Measurements from ENCODE around the gene CLIC2.

DNA sequence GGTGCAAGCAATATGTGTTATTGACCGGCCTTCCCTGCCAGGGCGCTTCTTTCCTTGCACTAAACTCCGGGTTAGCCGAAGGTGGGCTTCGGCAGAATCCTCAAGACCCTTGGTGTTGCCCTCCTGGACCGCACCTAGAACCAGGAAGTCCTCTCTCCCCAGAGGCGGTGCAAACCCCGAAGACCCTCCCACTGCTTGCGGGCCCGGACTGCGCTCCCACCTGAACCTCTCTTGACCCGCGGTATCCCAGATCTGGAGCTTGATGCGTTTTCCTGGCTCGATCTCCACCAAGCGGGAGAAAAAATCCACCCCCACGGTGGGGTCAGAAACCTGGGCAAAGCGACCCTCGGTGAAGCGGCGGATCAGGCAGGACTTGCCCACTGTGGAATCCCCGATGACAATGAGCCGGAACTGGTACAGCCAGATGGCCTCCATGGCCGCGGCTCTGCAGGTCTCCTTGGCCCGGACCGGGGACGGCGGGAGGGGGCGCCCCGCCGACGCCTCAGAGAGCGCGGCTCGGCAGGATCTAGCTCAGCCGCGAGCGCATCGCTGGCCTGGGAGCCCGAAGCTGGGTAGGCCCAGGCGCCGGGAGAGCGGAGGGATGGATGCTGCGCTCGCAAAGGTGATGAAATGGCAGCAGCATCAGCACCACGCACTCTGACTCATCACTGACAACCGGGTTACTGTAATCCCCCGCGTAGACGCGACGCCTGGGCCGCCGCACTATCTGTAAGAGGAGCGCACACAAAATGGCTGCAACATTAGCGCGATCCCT lies 70.4 kb downstream of the CLIC2 start, which contains the start of gene RAB39B:
- TF ChIP-seq BHLHE40 (IDR thresholded peaks at IDR 0.05; ENCODE audit: borderline replicate concordance) (no peak), SUZ12 (IDR thresholded peaks at IDR 0.05) (no peak), FOXM1 (IDR thresholded peaks at IDR 0.05; ENCODE audit: borderline replicate concordance) (no peak), L3MBTL2 (conservative IDR thresholded peaks at IDR 0.05) (peak; percentile 37)
